GM12892 (cell line): ENCODE data around the gene GRID1.

Experiments used
- POLR2A ChIP-seq: IDR thresholded peaks from 2 replicates; pipeline ENCODE4 v1.6.1; 2011; ENCODE audit warnings: low read depth, low read length, control low read depth
- TAF1 ChIP-seq: IDR thresholded peaks from 2 replicates; pipeline ENCODE4 v1.6.1; 2011; ENCODE audit warnings: low read depth, mild to moderate bottlenecking, control low read depth, low read length, borderline replicate concordance

DNA sequence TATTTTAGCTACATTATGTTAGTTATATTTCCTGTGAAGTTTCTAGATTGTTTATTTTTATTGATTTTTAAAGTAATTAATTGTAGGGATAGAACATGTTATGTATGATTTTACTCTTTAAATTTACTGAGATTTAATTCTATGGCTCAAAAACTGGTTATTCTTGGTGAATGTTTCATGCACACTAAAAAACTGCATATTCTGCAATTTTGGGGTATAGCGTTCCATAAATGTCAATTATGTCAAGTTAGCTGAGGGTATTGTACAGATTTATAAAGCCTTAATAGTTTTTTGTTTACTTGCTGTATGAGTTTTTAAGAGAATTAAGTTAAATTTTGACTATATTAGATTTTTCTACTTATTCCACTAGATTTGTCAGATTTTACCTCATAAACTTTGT is 669.7 kb downstream of the GRID1 start:
- TF ChIP-seq POLR2A (no peak), TAF1 (no peak)
